DND-41 (cell line): ENCODE data around the gene PPM1K.

Experiments
- ATAC-seq: fragments of 200-7000 bp; cut with Tn5 transposase; 3 replicates; pipeline ENCODE4 v1.9.1; 2021; ENCODE audit warnings: low read depth; ENCODE audit not compliant: insufficient read depth
- DNase-seq: peaks from one replicate; pipeline ENCODE4 v3.0.0-alpha.2; 2020
- H2AFZ ChIP-seq: 2 replicates; pipeline ENCODE4 v1.6.0; 2012; ENCODE audit warnings: low read depth, low read length
- H3K27ac ChIP-seq: 2 replicates; pipeline ENCODE4 v1.5.1; 2012; ENCODE audit warnings: low read length, inconsistent platforms
- H3K27me3 ChIP-seq: fragments of 200-600 bp; sonication (generic); 2 replicates; pipeline ENCODE4 v1.6.0; 2012; ENCODE audit warnings: low read length, mild to moderate bottlenecking, inconsistent platforms; ENCODE audit not compliant: insufficient read depth, poor library complexity
- H3K36me3 ChIP-seq: 2 replicates; pipeline ENCODE4 v1.5.1; 2012; ENCODE audit warnings: low read length, inconsistent platforms; ENCODE audit not compliant: insufficient read depth
- H3K4me1 ChIP-seq: 2 replicates; pipeline ENCODE4 v1.5.1; 2012; ENCODE audit warnings: mild to moderate bottlenecking, low read length; ENCODE audit not compliant: insufficient read depth
- H3K4me2 ChIP-seq: 2 replicates; pipeline ENCODE4 v1.6.0; 2012; ENCODE audit warnings: mild to moderate bottlenecking, moderate library complexity, low read length, inconsistent platforms; ENCODE audit not compliant: insufficient read depth
- H3K4me3 ChIP-seq, 2 experiments: fragments of 200-600 bp in 1 of 2; shearing (Covaris generic) in 1 of 2; 2 replicates each; pipeline ENCODE4 v1.5.1; 2012 to 2016; ENCODE audit warnings: inconsistent platforms in 2 of 2, low read length in 2 of 2, mild to moderate bottlenecking in 2 of 2, low read depth in 1 of 2, moderate library complexity in 1 of 2
- H3K79me2 ChIP-seq: 2 replicates; pipeline ENCODE4 v1.6.0; 2012; ENCODE audit warnings: low read length, inconsistent platforms; ENCODE audit not compliant: insufficient read depth
- H3K9ac ChIP-seq: 2 replicates; pipeline ENCODE4 v1.6.0; 2012; ENCODE audit warnings: low read depth, mild to moderate bottlenecking, inconsistent platforms, low read length, moderate library complexity
- H3K9me3 ChIP-seq: 2 replicates; pipeline ENCODE4 v1.5.1; 2012; ENCODE audit warnings: low read length, moderate library complexity, mild to moderate bottlenecking, inconsistent platforms; ENCODE audit not compliant: insufficient read depth, severe bottlenecking
- H4K20me1 ChIP-seq: 2 replicates; pipeline ENCODE4 v1.6.0; 2012; ENCODE audit warnings: low read length; ENCODE audit not compliant: insufficient read depth
- CTCF ChIP-seq: IDR thresholded peaks from 2 replicates; pipeline ENCODE4 v1.5.1; 2012; ENCODE audit warnings: borderline replicate concordance, low read length, moderate library complexity, mild to moderate bottlenecking; ENCODE audit not compliant: poor library complexity, severe bottlenecking; ENCODE audit errors: extremely low read depth
- EZH2 ChIP-seq: IDR thresholded peaks from 3 replicates; pipeline ENCODE4 v1.6.1; 2012; ENCODE audit warnings: borderline replicate concordance, low read depth, mild to moderate bottlenecking, moderate library complexity, low read length, inconsistent platforms; ENCODE audit not compliant: severe bottlenecking

Gene PPM1K

GRCh38 chr4:88225232-88226105 is 58.9 kb downstream of the PPM1K start:
- no peak for ATAC-seq
- H3K36me3 ChIP-seq: no peaks in the 10 kb centered on the region
- no peak overlapping the region for H3K4me3 ChIP-seq
- no peak overlapping the region for H2AFZ ChIP-seq
- H3K27me3 ChIP-seq: no peaks in the 10 kb centered on the region
- no peak overlapping the region for H3K4me2 ChIP-seq
- no peak overlapping the region for H3K27ac ChIP-seq
- H4K20me1 ChIP-seq: no peaks in the 10 kb centered on the region
- DNase-seq: no peak
- no peaks in the 10 kb centered on the region for H3K79me2 ChIP-seq
- no peak overlapping the region for H3K9ac ChIP-seq
- H3K4me1 ChIP-seq: peaks cover 3% of the 10 kb centered on the region
- H3K9me3 ChIP-seq: peaks cover 2% of the 10 kb centered on the region
- TF ChIP-seq CTCF: no peak
- no peak for TF ChIP-seq EZH2

GRCh38 chr4:88223516-88223915 is 60.8 kb downstream of the PPM1K start:
- Histone ChIP-seq H3K4me3 (no peak overlapping the region), H3K4me2 (no peak overlapping the region), H2AFZ (no peak overlapping the region), H3K4me1 (peaks cover 3% of the 10 kb centered on the region; the same call in 1 of the 2 replicates), H3K36me3 (no peaks in the 10 kb centered on the region), H3K79me2 (no peaks in the 10 kb centered on the region), H3K27me3 (no peaks in the 10 kb centered on the region), H3K9ac (no peak overlapping the region), H4K20me1 (no peaks in the 10 kb centered on the region), H3K27ac (no peak overlapping the region), H3K9me3 (peaks cover 2% of the 10 kb centered on the region)
- DNase-seq (no peak), ATAC-seq (no peak)
- TF ChIP-seq CTCF: no peak
- TF ChIP-seq EZH2: no peak

- peak overlapping the region; percentile 39; the same call in 1 of the 2 replicates for H3K4me2 ChIP-seq
- no peaks in the 10 kb centered on the region for H3K36me3 ChIP-seq
- no peak overlapping the region for H3K4me3 ChIP-seq
- peaks cover 2% of the 10 kb centered on the region for H3K9me3 ChIP-seq
- peak; percentile 91 for ATAC-seq
- no peak for DNase-seq
- H3K79me2 ChIP-seq: no peaks in the 10 kb centered on the region
- no peak overlapping the region for H2AFZ ChIP-seq
- H3K9ac ChIP-seq: no peak overlapping the region
- H3K27me3 ChIP-seq: no peaks in the 10 kb centered on the region
- H3K4me1 ChIP-seq: peaks cover 3% of the 10 kb centered on the region; the same call in 1 of the 2 replicates
- no peaks in the 10 kb centered on the region for H4K20me1 ChIP-seq
- TF ChIP-seq CTCF (peak; percentile 74), EZH2 (no peak)
- H3K27ac ChIP-seq: no peak overlapping the region
These were observed 65.3 kb downstream of the PPM1K start for GRCh38 chr4:88219099-88219498.
